ENCODE measurements around the gene CPEB2. TPM values are rescaled to one million over a fixed set of nuclear protein-coding genes. Genes with fewer than 3 reads are reported as not detected.
A peak's percentile ranks its signal among the peaks of the same experiment; 100 is the strongest.

CPEB2 gene
- total RNA-seq, 1 donor from 2014 or later, result 24.3 TPM

- ATAC-seq, result no peak
- no peak for DNase-seq
- intact Hi-C loops (cut with micrococcal nuclease), result no loop called here
These were observed 4.2 kb downstream of the CPEB2 start for GRCh38 chr4:15006416-15007024.

GRCh38 chr4:15007201-15007600 lies 4.9 kb downstream of the CPEB2 start:
- no peak for ATAC-seq

DNA sequence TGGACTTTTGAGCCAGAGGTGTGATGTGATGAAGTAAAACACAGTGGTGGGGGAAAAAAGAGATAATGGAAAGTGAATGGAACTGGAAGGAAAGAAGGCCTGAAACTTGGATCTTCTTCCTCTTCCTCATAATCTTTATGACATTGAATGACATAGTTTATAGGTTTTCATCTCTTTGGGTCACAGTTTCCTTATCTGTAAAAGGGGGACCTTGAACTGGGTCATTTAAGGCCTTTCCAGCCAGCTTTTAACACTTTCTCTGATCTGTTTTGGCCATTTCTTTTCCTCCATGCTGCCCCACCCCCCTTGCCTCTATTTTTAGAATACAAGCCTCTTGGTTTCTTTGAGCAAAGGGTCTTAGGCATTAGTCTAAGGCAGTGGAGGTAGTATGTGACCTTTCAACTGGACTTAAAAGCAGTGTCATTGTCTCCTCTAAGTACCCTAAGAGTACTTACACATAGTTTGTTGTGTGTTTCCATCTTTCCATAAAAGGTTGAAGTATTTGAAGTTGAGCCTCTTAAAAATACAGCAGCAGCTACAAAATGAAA lies 7.8 kb downstream of the CPEB2 start:
- DNase-seq (no peak), ATAC-seq (peak; percentile 13)
- intact Hi-C loops (cut with micrococcal nuclease), result no loop called here

More at GRCh38 chr4:15007201-15007600, 4.9 kb downstream of the CPEB2 start:
- DNase-seq, result no peak
- intact Hi-C loops (cut with micrococcal nuclease), result no loop called here

DNA sequence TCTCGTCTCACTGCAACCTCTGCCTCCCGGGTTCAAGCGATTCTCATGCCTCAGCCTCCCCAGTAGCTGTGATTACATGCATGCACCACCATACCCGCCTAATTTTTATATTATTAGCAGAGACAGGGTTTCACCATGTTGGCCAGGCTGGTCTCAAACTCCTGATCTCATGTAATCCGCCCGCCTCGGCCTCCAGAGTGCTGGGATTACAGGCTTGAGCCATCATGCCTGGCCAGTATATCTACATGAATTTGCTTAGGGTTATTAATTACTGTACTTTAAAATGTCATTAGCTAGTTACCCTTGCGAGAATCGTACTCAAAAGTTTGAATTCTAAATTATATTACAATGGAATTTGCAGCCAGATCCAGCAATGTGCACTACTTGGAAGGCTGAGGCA lies 8.9 kb downstream of the CPEB2 start:
- DNase-seq, result no peak
- intact Hi-C loops (cut with micrococcal nuclease), result no loop called here
- no peak for ATAC-seq

DNA sequence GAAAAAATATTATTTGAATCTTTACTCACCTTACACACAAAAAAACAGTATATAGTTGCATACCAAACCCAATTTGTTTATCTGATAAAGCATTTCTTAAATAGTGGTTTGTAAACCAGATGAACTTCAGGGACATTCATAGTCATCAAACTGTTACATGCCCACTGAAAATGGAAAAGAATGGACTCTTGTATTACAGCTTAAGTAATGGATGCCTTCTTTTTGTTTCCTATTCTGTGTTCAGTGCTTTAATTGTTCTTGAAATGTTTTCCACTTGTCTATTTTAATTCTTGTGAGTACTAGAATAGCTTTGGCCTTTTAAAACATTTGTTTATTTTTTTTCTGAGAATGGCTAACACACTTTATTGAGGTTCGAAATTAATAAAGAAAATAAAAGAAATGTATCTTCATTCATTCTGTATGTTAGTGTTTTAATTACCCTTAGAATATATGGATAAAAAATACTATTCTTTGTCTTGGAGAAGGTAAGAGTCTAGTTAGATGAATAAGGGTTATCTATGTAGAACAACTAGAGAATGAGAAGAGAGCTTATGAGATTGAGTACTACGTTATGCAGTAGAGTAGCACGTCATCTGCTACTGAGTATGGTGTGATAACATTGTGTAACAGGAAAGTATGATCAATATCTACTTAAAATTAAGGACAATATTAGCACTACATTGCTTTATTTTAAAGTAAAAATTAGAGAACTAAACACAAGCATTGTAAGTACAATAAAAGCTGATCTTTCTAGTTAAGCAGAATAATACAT lies 9.9 kb downstream of the CPEB2 start:
- intact Hi-C loops (cut with micrococcal nuclease), result no loop called here
- DNase-seq (no peak), ATAC-seq (peak; percentile 43)

- ATAC-seq (no peak), DNase-seq (no peak)
- intact Hi-C loops (cut with micrococcal nuclease), result no loop called here
These were observed 11.3 kb downstream of the CPEB2 start for GRCh38 chr4:15013585-15013984.

GRCh38 chr4:15015170-15015569 lies 12.9 kb downstream of the CPEB2 start:
- intact Hi-C loops (cut with micrococcal nuclease), result no loop called here
- no peak for DNase-seq
- ATAC-seq, result no peak

DNA sequence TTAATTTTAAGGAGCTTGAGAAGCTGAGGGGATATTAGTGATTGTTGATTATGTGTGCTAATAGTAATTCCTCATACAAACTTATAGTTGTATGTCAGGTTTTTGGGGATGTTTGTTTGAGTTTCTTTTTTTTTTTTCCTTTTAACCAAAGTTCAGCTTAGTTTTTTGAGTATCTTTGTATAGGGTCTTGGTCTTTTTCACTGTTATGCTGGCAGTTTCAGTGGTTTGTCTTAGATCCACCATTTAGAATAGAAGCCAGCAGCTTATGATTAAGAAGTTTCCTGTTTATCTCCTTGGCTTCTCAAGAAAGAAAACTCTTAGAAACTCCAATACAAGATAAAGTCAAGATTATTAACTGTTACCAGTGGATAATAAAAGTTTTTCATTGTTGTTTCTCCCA lies 16.1 kb downstream of the CPEB2 start:
- intact Hi-C loops (cut with micrococcal nuclease), result no loop called here
- DNase-seq (no peak), ATAC-seq (no peak)

- DNase-seq (no peak), ATAC-seq (peak; percentile 74)
- intact Hi-C loops (cut with micrococcal nuclease), result no loop called here
These were observed 18.4 kb downstream of the CPEB2 start for GRCh38 chr4:15020502-15021286.

DNA sequence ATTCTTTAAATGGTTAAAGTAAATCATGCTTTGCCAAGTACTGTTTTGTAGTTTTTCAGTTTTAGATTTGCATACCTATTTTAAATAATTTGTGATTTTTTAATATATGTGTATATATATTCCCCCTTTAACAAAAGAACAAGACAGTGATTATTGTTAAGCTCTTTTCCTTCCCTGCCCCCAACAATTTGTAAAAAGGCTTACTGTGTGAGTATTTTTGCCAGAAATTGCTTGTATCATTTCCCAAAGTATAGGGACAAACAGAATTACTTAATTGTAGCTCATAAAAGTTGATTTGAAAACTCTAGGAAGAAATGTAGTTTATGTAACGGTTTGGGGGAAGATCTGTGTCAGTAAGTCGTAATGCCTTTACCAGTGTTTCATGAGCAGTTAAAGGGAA lies 19.0 kb downstream of the CPEB2 start:
- intact Hi-C loops (cut with micrococcal nuclease), result no loop called here
- DNase-seq, result no peak
- no peak for ATAC-seq

- intact Hi-C loops (cut with micrococcal nuclease), result no loop called here
- ATAC-seq (no peak), DNase-seq (no peak)
These were observed 19.7 kb downstream of the CPEB2 start for GRCh38 chr4:15021946-15022345.

DNA sequence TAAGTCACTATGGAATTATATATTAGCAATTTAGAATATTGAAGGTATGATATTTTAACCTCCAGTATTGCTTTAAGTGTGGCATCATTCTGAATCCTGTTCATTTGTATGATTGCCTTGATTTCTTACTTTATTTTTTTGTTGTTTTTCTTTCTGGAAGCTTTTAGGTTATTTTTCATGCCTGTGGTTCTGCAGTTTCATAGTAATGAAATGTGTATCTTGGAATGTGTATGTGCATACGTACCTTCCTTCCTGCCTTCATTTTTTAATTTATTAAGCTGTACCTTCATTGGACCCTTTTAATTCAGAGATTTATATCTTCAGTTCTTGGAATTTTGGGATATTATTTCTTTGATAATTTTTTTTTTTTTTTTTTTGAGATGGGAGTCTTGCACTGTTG lies 22.1 kb downstream of the CPEB2 start:
- no peak for DNase-seq
- no peak for ATAC-seq
- intact Hi-C loops (cut with micrococcal nuclease), result no loop called here

DNA sequence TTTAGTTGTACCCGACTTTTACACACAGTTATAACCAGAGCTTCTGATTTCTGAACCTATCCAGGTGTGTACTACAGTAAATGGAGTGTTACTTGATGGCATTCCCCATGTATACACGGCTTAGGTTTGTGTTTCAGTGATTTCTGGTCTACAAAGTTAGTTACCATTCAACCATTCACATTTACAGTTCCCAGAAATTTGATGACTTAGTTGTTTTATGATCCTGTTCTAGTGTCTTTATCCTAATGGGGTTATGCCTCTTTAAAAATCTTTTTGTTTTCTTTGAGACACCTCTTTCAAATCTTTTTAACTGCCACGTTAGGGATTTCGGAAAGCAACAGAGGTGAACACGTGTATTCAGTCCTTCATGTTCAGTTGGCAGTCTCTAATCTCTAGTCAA lies 23.4 kb downstream of the CPEB2 start:
- DNase-seq, result no peak
- intact Hi-C loops (cut with micrococcal nuclease), result no loop called here
- no peak for ATAC-seq

DNA sequence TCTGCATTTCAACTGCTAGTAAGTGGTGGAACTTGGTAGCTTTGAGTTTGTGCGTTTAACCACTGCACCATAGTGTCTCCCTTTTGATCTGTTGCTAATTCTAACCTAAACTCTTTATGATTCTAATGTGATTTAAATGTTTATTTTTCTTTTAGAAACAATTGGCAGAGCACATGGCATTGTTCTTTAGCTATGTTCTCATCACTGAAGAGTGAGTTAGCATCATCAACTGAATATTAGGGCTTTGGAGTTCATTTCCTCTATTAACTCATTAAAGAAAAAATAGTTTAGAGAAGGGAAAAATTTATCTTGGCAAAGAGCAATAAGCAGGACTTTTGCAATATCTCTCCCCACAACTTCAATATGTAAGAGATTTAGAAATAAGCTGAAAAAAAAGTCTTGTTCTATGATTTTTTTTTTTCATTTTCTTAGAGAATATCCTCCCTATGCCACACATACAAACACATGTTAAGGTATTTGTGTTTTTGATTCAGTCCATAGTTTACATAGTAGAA lies 25.7 kb downstream of the CPEB2 start:
- DNase-seq, result no peak
- intact Hi-C loops (cut with micrococcal nuclease), result no loop called here
- ATAC-seq, result no peak

GRCh38 chr4:15031197-15031596 lies 28.9 kb downstream of the CPEB2 start:
- no peak for DNase-seq

DNA sequence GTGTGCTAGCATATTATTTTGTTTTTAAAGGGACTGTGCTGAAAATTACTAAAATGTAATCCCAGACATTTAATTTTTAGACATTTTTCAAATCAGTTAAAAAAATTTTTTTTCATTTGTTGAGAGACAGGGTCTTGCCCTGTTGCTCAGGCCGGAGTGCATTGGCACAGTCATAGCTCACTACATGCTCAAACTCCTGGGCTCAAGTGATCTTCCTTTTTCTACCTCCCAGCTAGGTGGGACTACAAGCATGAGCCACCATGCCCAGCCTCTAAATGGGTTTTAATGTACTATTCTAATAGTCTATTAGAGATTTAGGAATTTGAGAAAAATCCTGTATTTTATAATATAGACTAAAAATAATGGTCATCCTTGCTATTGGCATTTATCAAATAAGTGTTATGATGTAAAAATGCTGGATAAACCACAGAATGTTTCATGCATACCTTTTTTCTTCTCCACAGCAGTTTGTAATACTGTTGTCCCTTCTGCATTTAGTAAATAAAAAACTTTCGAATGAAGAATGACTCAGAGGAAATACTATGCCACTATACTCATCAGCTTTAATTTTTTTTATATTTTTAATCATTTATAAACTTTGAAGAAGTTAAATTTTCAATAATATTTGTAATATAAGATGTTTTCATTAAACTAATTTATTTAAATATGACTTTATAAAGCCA lies 29.9 kb downstream of the CPEB2 start:
- intact Hi-C loops (cut with micrococcal nuclease), result no loop called here
- ATAC-seq, result peak; percentile 30
- DNase-seq, result no peak

More at GRCh38 chr4:15031197-15031596, 28.9 kb downstream of the CPEB2 start:
- intact Hi-C loops (cut with micrococcal nuclease), result no loop called here
- ATAC-seq, result no peak

DNA sequence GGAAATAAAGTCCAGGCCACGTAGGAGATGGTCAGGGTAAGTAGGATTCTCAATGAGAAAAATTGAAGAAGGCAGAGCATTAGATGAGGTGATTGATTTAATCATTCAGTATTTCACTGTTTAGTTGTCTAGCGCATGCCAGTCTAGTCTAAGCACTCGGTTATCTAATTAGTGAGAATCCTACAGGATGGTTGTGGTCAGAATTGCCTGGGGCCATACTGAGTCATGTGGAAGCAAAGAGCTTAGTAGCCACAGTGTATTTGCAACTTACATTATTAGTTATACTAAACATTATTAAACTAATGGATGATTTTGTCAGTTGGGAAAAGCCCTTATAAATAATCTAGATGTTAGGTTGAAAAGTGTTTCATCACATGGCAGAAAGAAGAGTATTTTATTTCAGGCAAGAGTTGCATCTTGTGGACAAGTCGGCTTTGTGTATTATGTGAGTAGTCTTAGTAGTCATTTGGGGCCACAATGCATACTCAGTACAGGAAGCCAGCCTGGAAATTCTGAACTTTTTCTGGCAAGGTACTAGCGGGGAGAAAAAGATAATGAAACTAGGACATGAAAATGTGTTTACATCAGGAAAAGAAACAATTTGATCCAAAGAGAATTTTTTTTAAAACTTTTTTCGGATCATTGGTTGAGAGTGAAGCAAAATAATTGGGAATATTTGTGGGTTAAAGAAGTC lies 31.9 kb downstream of the CPEB2 start:
- peak; percentile 56 for ATAC-seq
- DNase-seq, result no peak
- intact Hi-C loops (cut with micrococcal nuclease), result no loop called here

DNA sequence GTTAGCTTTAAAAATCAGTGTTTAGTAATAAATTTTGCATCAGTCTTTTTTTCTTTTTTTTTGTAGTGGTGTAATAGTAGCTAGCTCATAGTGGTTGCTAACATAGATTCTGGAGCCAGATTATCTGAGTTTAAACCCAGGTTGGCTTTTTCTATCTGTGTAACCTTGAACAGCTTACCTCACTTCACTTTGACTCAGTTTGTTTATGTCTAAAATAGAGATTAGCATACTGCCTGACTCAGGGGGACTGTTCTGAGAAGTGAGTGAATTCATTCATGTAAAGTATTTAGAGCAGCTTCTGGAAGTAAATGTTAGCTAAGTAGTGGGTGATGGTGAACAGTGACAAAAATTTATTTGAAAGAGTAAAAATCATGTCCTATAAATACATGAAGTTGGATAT lies 32.9 kb downstream of the CPEB2 start:
- DNase-seq, result no peak
- ATAC-seq, result peak; percentile 25
- intact Hi-C loops (cut with micrococcal nuclease), result no loop called here

All from left ventricle myocardium superior (tissue), 1 donor.